A673 (cell line): ENCODE results near the gene WDR20.

Source experiments
- EZH2 ChIP-seq: fragments of 200-600 bp; sonication (generic); IDR thresholded peaks from 2 replicates; pipeline ENCODE4 v1.6.1; 2017; ENCODE audit warnings: borderline replicate concordance, low read depth, mild to moderate bottlenecking, mixed read lengths, antibody characterized with exemption, low read length; ENCODE audit not compliant: poor library complexity, severe bottlenecking
- TF ChIP-seq, protein P1 (sequence below): fragments of 300-800, 200-600 bp; sonication (generic); conservative IDR thresholded peaks from 2 replicates; pipeline ENCODE4 v1.5.1; 2017; ENCODE audit warnings: low read depth, mild to moderate bottlenecking, antibody characterized with exemption, low read length, moderate library complexity, mixed read lengths

DNA sequence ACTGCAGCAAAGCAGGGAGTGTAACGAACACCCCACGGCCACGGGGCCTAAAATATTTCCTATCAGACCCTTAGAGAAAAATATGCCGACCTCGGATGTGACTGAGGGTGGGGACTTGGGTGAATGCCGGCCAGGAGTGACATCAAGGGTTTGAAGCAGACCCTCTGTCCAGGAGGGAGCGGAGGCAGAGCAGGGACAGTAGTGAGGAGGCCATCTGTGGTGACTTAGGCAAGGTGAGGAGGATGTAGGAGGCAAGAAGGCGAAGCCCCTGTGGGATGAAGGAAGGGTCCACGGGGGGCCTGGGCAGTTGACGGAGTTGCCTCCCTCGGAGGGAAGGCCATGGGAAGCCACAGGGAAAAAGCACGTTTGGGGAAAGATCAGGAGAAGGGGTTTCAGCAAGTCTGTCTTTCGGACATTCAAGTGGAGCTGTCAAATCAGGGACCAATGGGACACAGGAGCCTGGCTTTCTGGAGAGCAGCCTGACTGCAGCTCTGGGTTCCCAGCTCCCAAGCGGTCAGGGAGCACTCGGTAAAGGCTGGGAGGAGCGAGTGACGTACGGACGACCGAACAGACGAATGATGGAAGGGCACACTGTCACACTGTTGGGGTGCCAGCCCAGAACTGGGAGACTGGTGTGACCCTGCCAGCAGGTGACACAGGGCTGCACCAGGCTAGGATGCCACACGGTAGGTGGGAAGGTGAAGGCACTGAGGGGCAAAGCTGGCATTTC, 90.9 kb downstream of the WDR20 start:
- TF ChIP-seq, protein P1, sequence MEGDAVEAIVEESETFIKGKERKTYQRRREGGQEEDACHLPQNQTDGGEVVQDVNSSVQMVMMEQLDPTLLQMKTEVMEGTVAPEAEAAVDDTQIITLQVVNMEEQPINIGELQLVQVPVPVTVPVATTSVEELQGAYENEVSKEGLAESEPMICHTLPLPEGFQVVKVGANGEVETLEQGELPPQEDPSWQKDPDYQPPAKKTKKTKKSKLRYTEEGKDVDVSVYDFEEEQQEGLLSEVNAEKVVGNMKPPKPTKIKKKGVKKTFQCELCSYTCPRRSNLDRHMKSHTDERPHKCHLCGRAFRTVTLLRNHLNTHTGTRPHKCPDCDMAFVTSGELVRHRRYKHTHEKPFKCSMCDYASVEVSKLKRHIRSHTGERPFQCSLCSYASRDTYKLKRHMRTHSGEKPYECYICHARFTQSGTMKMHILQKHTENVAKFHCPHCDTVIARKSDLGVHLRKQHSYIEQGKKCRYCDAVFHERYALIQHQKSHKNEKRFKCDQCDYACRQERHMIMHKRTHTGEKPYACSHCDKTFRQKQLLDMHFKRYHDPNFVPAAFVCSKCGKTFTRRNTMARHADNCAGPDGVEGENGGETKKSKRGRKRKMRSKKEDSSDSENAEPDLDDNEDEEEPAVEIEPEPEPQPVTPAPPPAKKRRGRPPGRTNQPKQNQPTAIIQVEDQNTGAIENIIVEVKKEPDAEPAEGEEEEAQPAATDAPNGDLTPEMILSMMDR: no peak
- TF ChIP-seq EZH2: no peak
